HG03432 (cell line): Measurements from ENCODE around the gene DDX47.
A peak's percentile ranks its signal among the peaks of the same experiment; 100 is the strongest.
"Not testable (repeated sequence)": the region's sequence is repeated elsewhere in the genome, so short reads cannot be mapped to it uniquely, and the experiment has no call there.

Experiments
- ATAC-seq: cut with Tn5 transposase; IDR thresholded peaks from one replicate; pipeline ENCODE4 v1.9.1; 2021; ENCODE audit warnings: mild to moderate bottlenecking, moderate library complexity; ENCODE audit not compliant: unreplicated experiment

The DDX47 gene

GRCh38 chr12:12796928-12797793 is 16.0 kb upstream of the DDX47 start:
- no peak for ATAC-seq

- ATAC-seq = no peak
Observed at GRCh38 chr12:12797794-12798152, 15.4 kb upstream of the DDX47 start.

- ATAC-seq = no peak
Observed at GRCh38 chr12:12798480-12798879, 14.7 kb upstream of the DDX47 start.

- ATAC-seq = no peak
Observed at GRCh38 chr12:12799163-12799920, 13.8 kb upstream of the DDX47 start.

- no peak for ATAC-seq
Observed at GRCh38 chr12:12800406-12801180, 12.6 kb upstream of the DDX47 start.

GRCh38 chr12:12801656-12802055 is 11.5 kb upstream of the DDX47 start:
- peak; percentile 35 for ATAC-seq

- ATAC-seq = peak; percentile 85
Observed at GRCh38 chr12:12803186-12803585, 10.0 kb upstream of the DDX47 start.

GRCh38 chr12:12804011-12804410 is 9.1 kb upstream of the DDX47 start:
- no peak for ATAC-seq

- ATAC-seq = no peak
Observed at GRCh38 chr12:12804432-12804886, 8.7 kb upstream of the DDX47 start.

- ATAC-seq = no peak
Observed at GRCh38 chr12:12806784-12807516, 6.2 kb upstream of the DDX47 start.

GRCh38 chr12:12807517-12807903 is 5.6 kb upstream of the DDX47 start:
- not testable (repeated sequence) for ATAC-seq

GRCh38 chr12:12807970-12808702 is 5.0 kb upstream of the DDX47 start:
- ATAC-seq = peak; percentile 70

- no peak for ATAC-seq
Observed at GRCh38 chr12:12810553-12811021, 2.6 kb upstream of the DDX47 start.

- ATAC-seq = no peak
Observed at GRCh38 chr12:12811343-12811742, 1.8 kb upstream of the DDX47 start.

- ATAC-seq = no peak
Observed at GRCh38 chr12:12812174-12812573, 972 bp upstream of the DDX47 start.

- ATAC-seq = no peak
Observed at GRCh38 chr12:12812618-12813119, 477 bp upstream of the DDX47 start.

GRCh38 chr12:12817616-12818015 is 4.5 kb downstream of the DDX47 start:
- ATAC-seq = peak; percentile 32

GRCh38 chr12:12818701-12819100 is 5.6 kb downstream of the DDX47 start:
- no peak for ATAC-seq

GRCh38 chr12:12819221-12819620 is 6.1 kb downstream of the DDX47 start:
- ATAC-seq = no peak
